ENCODE results near the gene FOSB.

The FOSB gene

GRCh38 chr19:45448887-45449299, 18.9 kb upstream of the FOSB start:
- Histone ChIP-seq H3K36me3 (ENCODE audit: control insufficient read depth in 1 of 2, insufficient read depth in 2 of 2, low read length in 2 of 2) (no peaks in the 10 kb centered on the region), H3K4me1 (ENCODE audit: control insufficient read depth in 1 of 2, insufficient read depth in 2 of 2, low read length in 2 of 2) (peaks cover 34 to 48% of the 10 kb centered on the region in 2 donors), H3K9me3 (ENCODE audit: control insufficient read depth in 1 of 2, low read length in 2 of 2) (no peaks in the 10 kb centered on the region), H3K4me3 (ENCODE audit: low read depth in 1 of 2, low read length in 2 of 2) (peak overlapping the region in 1 of 2 donors; percentile 3), H3K27me3 (ENCODE audit: control insufficient read depth in 1 of 2, insufficient read depth in 2 of 2, low read length in 2 of 2) (no peaks in the 10 kb centered on the region), H3K9ac (ENCODE audit: low read depth in 1 of 2, low read length in 2 of 2) (peak overlapping the region; percentile 1 to 21), H3K27ac (ENCODE audit: low read depth, low read length) (no peak overlapping the region)

DNA sequence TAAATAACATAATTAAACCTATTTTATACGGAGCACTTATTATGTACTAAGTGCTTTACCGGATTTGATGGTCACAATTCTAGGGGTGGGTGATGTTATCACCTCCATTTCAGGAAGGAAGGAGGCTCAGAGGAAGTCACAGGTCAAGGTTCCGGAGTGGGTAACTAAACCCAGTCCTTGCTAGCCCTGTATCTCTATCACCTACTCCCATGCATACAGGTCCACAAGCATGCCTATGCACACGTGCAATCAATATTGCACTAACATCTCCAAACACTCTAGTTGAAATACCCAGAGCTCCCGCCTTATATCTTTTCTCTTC, 17.8 kb upstream of the FOSB start:
- Histone ChIP-seq H3K4me1 (ENCODE audit: control insufficient read depth in 1 of 2, insufficient read depth in 2 of 2, low read length in 2 of 2) (peaks cover 28 to 41% of the 10 kb centered on the region in 2 donors), H3K27me3 (ENCODE audit: control insufficient read depth in 1 of 2, insufficient read depth in 2 of 2, low read length in 2 of 2) (no peaks in the 10 kb centered on the region), H3K36me3 (ENCODE audit: control insufficient read depth in 1 of 2, insufficient read depth in 2 of 2, low read length in 2 of 2) (no peaks in the 10 kb centered on the region), H3K9ac (ENCODE audit: low read depth in 1 of 2, low read length in 2 of 2) (peak overlapping the region; percentile 67), H3K9me3 (ENCODE audit: control insufficient read depth in 1 of 2, low read length in 2 of 2) (no peaks in the 10 kb centered on the region), H3K27ac (ENCODE audit: low read depth, low read length) (peak overlapping the region; percentile 71), H3K4me3 (ENCODE audit: low read depth in 1 of 2, low read length in 2 of 2) (peak overlapping the region; percentile 59 to 66)

DNA sequence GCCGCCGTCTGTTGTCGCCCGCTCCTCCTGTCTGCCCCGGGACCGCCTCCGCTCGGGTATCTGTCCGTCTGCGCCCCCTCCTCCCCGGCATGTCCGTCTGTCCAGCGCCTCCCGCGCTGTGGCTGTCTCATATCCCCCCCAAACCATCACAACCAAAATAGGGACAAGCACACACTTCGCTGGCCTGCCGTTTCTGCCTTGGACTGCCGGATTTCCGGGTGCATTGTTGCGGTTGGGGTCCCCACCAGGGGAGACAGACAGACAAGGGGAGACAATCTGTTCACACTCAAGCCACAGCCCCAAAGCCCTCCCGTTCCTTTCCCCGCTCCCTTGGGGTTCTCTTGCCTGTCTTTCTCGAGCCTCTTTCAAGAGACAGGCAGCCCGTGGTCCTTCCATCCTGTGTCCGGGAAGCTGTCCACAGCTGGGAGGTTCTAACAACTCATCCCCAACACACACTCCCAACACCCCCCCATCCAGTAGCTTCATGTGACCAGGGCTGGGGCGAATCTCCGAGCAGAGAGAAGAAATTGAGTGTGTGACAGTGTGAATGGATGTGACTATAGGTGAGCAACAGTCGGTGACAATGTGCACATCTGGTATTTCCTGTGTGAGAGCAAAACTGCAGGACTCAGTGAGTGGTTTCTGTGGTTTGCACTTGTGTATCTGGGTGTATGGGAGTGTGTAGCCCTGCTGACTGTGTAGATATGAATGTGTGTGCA, 16.5 kb upstream of the FOSB start:
- H3K4me3 ChIP-seq (ENCODE audit: low read depth in 1 of 2, low read length in 2 of 2), result peak overlapping the region; percentile 69 to 79
- peak overlapping the region; percentile 64 to 88 for H3K9ac ChIP-seq (ENCODE audit: low read depth in 1 of 2, low read length in 2 of 2)
- H3K27ac ChIP-seq (ENCODE audit: low read depth, low read length), result peak overlapping the region; percentile 73
- no peaks in the 10 kb centered on the region for H3K9me3 ChIP-seq (ENCODE audit: control insufficient read depth in 1 of 2, low read length in 2 of 2)
- no peaks in the 10 kb centered on the region for H3K27me3 ChIP-seq (ENCODE audit: control insufficient read depth in 1 of 2, insufficient read depth in 2 of 2, low read length in 2 of 2)
- H3K4me1 ChIP-seq (ENCODE audit: control insufficient read depth in 1 of 2, insufficient read depth in 2 of 2, low read length in 2 of 2), result peaks cover 37 to 49% of the 10 kb centered on the region in 2 donors
- H3K36me3 ChIP-seq (ENCODE audit: control insufficient read depth in 1 of 2, insufficient read depth in 2 of 2, low read length in 2 of 2), result no peaks in the 10 kb centered on the region

GRCh38 chr19:45451850-45452387, 15.9 kb upstream of the FOSB start:
- Histone ChIP-seq H3K4me1 (ENCODE audit: control insufficient read depth in 1 of 2, insufficient read depth in 2 of 2, low read length in 2 of 2) (peaks cover 38 to 46% of the 10 kb centered on the region in 2 donors), H3K27ac (ENCODE audit: low read depth, low read length) (no peak overlapping the region), H3K9me3 (ENCODE audit: control insufficient read depth in 1 of 2, low read length in 2 of 2) (no peaks in the 10 kb centered on the region), H3K4me3 (ENCODE audit: low read depth in 1 of 2, low read length in 2 of 2) (peak overlapping the region; percentile 69 to 79), H3K27me3 (ENCODE audit: control insufficient read depth in 1 of 2, insufficient read depth in 2 of 2, low read length in 2 of 2) (no peaks in the 10 kb centered on the region), H3K9ac (ENCODE audit: low read depth in 1 of 2, low read length in 2 of 2) (no peak overlapping the region), H3K36me3 (ENCODE audit: control insufficient read depth in 1 of 2, insufficient read depth in 2 of 2, low read length in 2 of 2) (no peaks in the 10 kb centered on the region)

- H3K4me1 ChIP-seq (ENCODE audit: control insufficient read depth in 1 of 2, insufficient read depth in 2 of 2, low read length in 2 of 2), result peaks cover 19 to 22% of the 10 kb centered on the region in 2 donors
- H3K27ac ChIP-seq (ENCODE audit: low read depth, low read length), result peak overlapping the region; percentile 61
- H3K9ac ChIP-seq (ENCODE audit: low read depth in 1 of 2, low read length in 2 of 2), result peak overlapping the region; percentile 47 to 71
- peak overlapping the region; percentile 36 to 52 for H3K4me3 ChIP-seq (ENCODE audit: low read depth in 1 of 2, low read length in 2 of 2)
- H3K9me3 ChIP-seq (ENCODE audit: control insufficient read depth in 1 of 2, low read length in 2 of 2), result no peaks in the 10 kb centered on the region
- no peaks in the 10 kb centered on the region for H3K36me3 ChIP-seq (ENCODE audit: control insufficient read depth in 1 of 2, insufficient read depth in 2 of 2, low read length in 2 of 2)
- peaks cover 0 to 2% of the 10 kb centered on the region in 2 donors for H3K27me3 ChIP-seq (ENCODE audit: control insufficient read depth in 1 of 2, insufficient read depth in 2 of 2, low read length in 2 of 2)
These were observed 11.9 kb upstream of the FOSB start for GRCh38 chr19:45455707-45456499.

GRCh38 chr19:45456500-45456815, 11.3 kb upstream of the FOSB start:
- Histone ChIP-seq H3K27me3 (ENCODE audit: control insufficient read depth in 1 of 2, insufficient read depth in 2 of 2, low read length in 2 of 2) (peaks cover 0 to 2% of the 10 kb centered on the region in 2 donors), H3K4me3 (ENCODE audit: low read depth in 1 of 2, low read length in 2 of 2) (peak overlapping the region in 1 of 2 donors; percentile 36), H3K9ac (ENCODE audit: low read depth in 1 of 2, low read length in 2 of 2) (peak overlapping the region; percentile 47 to 71), H3K9me3 (ENCODE audit: control insufficient read depth in 1 of 2, low read length in 2 of 2) (no peaks in the 10 kb centered on the region), H3K27ac (ENCODE audit: low read depth, low read length) (peak overlapping the region; percentile 61), H3K4me1 (ENCODE audit: control insufficient read depth in 1 of 2, insufficient read depth in 2 of 2, low read length in 2 of 2) (peaks cover 15 to 17% of the 10 kb centered on the region in 2 donors), H3K36me3 (ENCODE audit: control insufficient read depth in 1 of 2, insufficient read depth in 2 of 2, low read length in 2 of 2) (no peaks in the 10 kb centered on the region)

GRCh38 chr19:45457776-45458175, 10.0 kb upstream of the FOSB start:
- Histone ChIP-seq H3K27ac (ENCODE audit: low read depth, low read length) (no peak overlapping the region), H3K27me3 (ENCODE audit: control insufficient read depth in 1 of 2, insufficient read depth in 2 of 2, low read length in 2 of 2) (peaks cover 0 to 2% of the 10 kb centered on the region in 2 donors), H3K9ac (ENCODE audit: low read depth in 1 of 2, low read length in 2 of 2) (no peak overlapping the region), H3K36me3 (ENCODE audit: control insufficient read depth in 1 of 2, insufficient read depth in 2 of 2, low read length in 2 of 2) (no peaks in the 10 kb centered on the region), H3K9me3 (ENCODE audit: control insufficient read depth in 1 of 2, low read length in 2 of 2) (no peaks in the 10 kb centered on the region), H3K4me1 (ENCODE audit: control insufficient read depth in 1 of 2, insufficient read depth in 2 of 2, low read length in 2 of 2) (peaks cover 12 to 16% of the 10 kb centered on the region in 2 donors), H3K4me3 (ENCODE audit: low read depth in 1 of 2, low read length in 2 of 2) (no peak overlapping the region)

- Histone ChIP-seq H3K27me3 (ENCODE audit: control insufficient read depth in 1 of 2, insufficient read depth in 2 of 2, low read length in 2 of 2) (peaks cover 0 to 2% of the 10 kb centered on the region in 2 donors), H3K9ac (ENCODE audit: low read depth in 1 of 2, low read length in 2 of 2) (no peak overlapping the region), H3K4me3 (ENCODE audit: low read depth in 1 of 2, low read length in 2 of 2) (no peak overlapping the region), H3K27ac (ENCODE audit: low read depth, low read length) (no peak overlapping the region), H3K4me1 (ENCODE audit: control insufficient read depth in 1 of 2, insufficient read depth in 2 of 2, low read length in 2 of 2) (peaks cover 6 to 7% of the 10 kb centered on the region in 2 donors), H3K9me3 (ENCODE audit: control insufficient read depth in 1 of 2, low read length in 2 of 2) (no peaks in the 10 kb centered on the region), H3K36me3 (ENCODE audit: control insufficient read depth in 1 of 2, insufficient read depth in 2 of 2, low read length in 2 of 2) (no peaks in the 10 kb centered on the region)
These were observed 6.9 kb upstream of the FOSB start for GRCh38 chr19:45460807-45461347.

DNA sequence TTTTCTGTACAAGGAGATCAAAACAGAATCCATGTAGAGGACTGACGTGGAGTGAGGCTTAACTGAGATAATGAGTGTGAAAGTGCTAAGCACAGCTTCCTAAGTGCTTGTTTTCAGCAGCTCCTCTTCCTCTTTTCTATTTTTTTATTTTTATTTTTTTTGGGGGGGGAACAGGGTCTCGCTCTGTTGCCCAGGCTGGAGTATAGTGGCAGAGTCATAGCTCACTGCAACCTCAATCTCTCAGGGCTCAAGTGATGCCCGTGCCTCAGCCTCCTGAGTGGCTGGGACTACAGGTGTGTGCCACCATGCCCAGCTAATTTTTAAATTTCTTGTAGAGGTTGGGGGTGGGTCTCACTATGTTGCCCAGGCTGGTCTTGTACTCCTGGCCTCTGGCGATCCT, 5.6 kb upstream of the FOSB start:
- Histone ChIP-seq H3K27me3 (ENCODE audit: control insufficient read depth in 1 of 2, insufficient read depth in 2 of 2, low read length in 2 of 2) (peaks cover 0 to 2% of the 10 kb centered on the region in 2 donors), H3K9ac (ENCODE audit: low read depth in 1 of 2, low read length in 2 of 2) (no peak overlapping the region), H3K4me3 (ENCODE audit: low read depth in 1 of 2, low read length in 2 of 2) (no peak overlapping the region), H3K4me1 (ENCODE audit: control insufficient read depth in 1 of 2, insufficient read depth in 2 of 2, low read length in 2 of 2) (peaks cover 3% of the 10 kb centered on the region in 2 donors), H3K27ac (ENCODE audit: low read depth, low read length) (no peak overlapping the region), H3K36me3 (ENCODE audit: control insufficient read depth in 1 of 2, insufficient read depth in 2 of 2, low read length in 2 of 2) (no peaks in the 10 kb centered on the region), H3K9me3 (ENCODE audit: control insufficient read depth in 1 of 2, low read length in 2 of 2) (no peaks in the 10 kb centered on the region)

DNA sequence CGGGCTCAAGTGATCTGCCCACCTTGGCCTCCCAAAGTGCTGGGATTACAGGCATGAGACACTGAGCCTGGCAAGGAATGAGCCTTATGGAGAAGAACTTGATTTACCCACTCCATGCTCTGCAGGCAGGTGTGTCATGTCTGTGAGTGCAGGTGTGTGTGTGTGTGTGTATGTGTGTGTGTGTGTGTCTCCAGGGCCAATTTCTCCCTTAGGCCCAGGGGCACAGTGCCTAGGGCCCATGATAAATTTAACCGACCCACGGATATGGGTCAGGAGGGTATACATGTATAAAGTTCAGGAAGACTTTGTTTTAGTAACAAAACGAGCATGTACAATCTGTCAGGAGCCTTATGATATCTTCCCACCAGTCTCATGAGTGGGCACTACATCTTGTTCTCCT, 4.6 kb upstream of the FOSB start:
- Histone ChIP-seq H3K36me3 (ENCODE audit: control insufficient read depth in 1 of 2, insufficient read depth in 2 of 2, low read length in 2 of 2) (no peaks in the 10 kb centered on the region), H3K9me3 (ENCODE audit: control insufficient read depth in 1 of 2, low read length in 2 of 2) (no peaks in the 10 kb centered on the region)

More for the DNA sequence above, 4.6 kb upstream of the FOSB start:
- Histone ChIP-seq H3K9ac (ENCODE audit: low read depth in 1 of 2, low read length in 2 of 2) (no peak overlapping the region), H3K27ac (ENCODE audit: low read depth, low read length) (no peak overlapping the region), H3K4me3 (ENCODE audit: low read depth in 1 of 2, low read length in 2 of 2) (no peak overlapping the region), H3K4me1 (ENCODE audit: control insufficient read depth in 1 of 2, insufficient read depth in 2 of 2, low read length in 2 of 2) (peaks cover 4 to 9% of the 10 kb centered on the region in 2 donors), H3K27me3 (ENCODE audit: control insufficient read depth in 1 of 2, insufficient read depth in 2 of 2, low read length in 2 of 2) (peaks cover 0 to 2% of the 10 kb centered on the region in 2 donors)

All from duodenal mucosa (tissue), 2 donors.